ENCODE results near the gene SCN3A. TPM values are rescaled to one million over a fixed set of nuclear protein-coding genes. Genes with fewer than 3 reads are reported as not detected.

Gene SCN3A
- total and polyA plus RNA-seq, 2 of the 4 experiments (the other 2 are of a cell fraction), result 0.26 to 0.90 TPM

GRCh38 chr2:165219481-165219880, 15.6 kb upstream of the SCN3A start:
- H2BK120ac ChIP-seq (ENCODE audit: low read depth, low read length), result no peak overlapping the region
- no peaks in the 10 kb centered on the region for H3K9me3 ChIP-seq (ENCODE audit: control insufficient read depth, insufficient read depth, low read length)
- no peaks in the 10 kb centered on the region for H3K36me3 ChIP-seq (ENCODE audit: control insufficient read depth, insufficient read depth, low read length)
- CTCF ChIA-PET, result interaction anchor here (0.6 to 1.8 kb wide), 2 partner anchors 16 to 880 kb away, joined by 4 to 8 read pairs; partner anchors contain the start of gene SCN3A
- peak overlapping the region; percentile 23 for H2AFZ ChIP-seq (replicated peaks; ENCODE audit: low read length, poor library complexity)
- no peaks in the 10 kb centered on the region for H4K20me1 ChIP-seq (ENCODE audit: insufficient read depth, low read length)
- no peak overlapping the region for H3K14ac ChIP-seq (replicated peaks; ENCODE audit: low read depth, low read length)
- H2AK5ac ChIP-seq (ENCODE audit: low read depth, low read length), result no peak overlapping the region
- POLR2A ChIA-PET (ENCODE audit: unreplicated experiment), result no interaction called here
- H2AK9ac ChIP-seq (replicated peaks; ENCODE audit: low read depth, low read length, poor library complexity), result no peak overlapping the region
- no peak overlapping the region for H3K4me3 ChIP-seq (ENCODE audit: insufficient read depth, low read depth, low read length)
- no peak overlapping the region for H2BK15ac ChIP-seq (ENCODE audit: low read depth, low read length)
- ATAC-seq (ENCODE audit: low read depth) (no peak), DNase-seq (no peak)
- no peak overlapping the region for H4K5ac ChIP-seq (ENCODE audit: low read depth, low read length)
- H3K79me1 ChIP-seq (ENCODE audit: low read depth in 1 of 2, low read length in 2 of 2), result no peaks in the 10 kb centered on the region
- no peak overlapping the region for H4K8ac ChIP-seq (ENCODE audit: low read depth in 2 of 2, low read length in 2 of 2)
- BruUV-seq (replicated peaks), result no TSS peak
- TF ChIP-seq POLR2A (IDR thresholded peaks at IDR 0.05; ENCODE audit: low read depth, low read length), result no peak
- TF ChIP-seq RFX5 (IDR thresholded peaks at IDR 0.05; ENCODE audit: low read depth, low read length), result no peak
- TF ChIP-seq RAD21 (IDR thresholded peaks at IDR 0.05; ENCODE audit: low read length), result no peak
- TF ChIP-seq, protein P1, sequence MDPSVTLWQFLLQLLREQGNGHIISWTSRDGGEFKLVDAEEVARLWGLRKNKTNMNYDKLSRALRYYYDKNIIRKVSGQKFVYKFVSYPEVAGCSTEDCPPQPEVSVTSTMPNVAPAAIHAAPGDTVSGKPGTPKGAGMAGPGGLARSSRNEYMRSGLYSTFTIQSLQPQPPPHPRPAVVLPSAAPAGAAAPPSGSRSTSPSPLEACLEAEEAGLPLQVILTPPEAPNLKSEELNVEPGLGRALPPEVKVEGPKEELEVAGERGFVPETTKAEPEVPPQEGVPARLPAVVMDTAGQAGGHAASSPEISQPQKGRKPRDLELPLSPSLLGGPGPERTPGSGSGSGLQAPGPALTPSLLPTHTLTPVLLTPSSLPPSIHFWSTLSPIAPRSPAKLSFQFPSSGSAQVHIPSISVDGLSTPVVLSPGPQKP (IDR thresholded peaks at IDR 0.05; ENCODE audit: borderline replicate concordance, low read depth, low read length), result no peak
- TF ChIP-seq MAFK (IDR thresholded peaks at IDR 0.05; ENCODE audit: low read depth, low read length), result no peak
- no peak overlapping the region for H3K18ac ChIP-seq (ENCODE audit: low read depth, low read length)
- no peak overlapping the region for H3K9ac ChIP-seq (ENCODE audit: low read depth, low read length)
- no peak overlapping the region for H2BK20ac ChIP-seq (ENCODE audit: low read depth, low read length)
- no peaks in the 10 kb centered on the region for H3K9me1 ChIP-seq (ENCODE audit: insufficient read depth, low read length)
- no peak overlapping the region for H3K4me2 ChIP-seq (ENCODE audit: low read depth, low read length)
- H3K23ac ChIP-seq (ENCODE audit: low read depth, low read length), result no peak overlapping the region
- no peak overlapping the region for H3K27ac ChIP-seq (ENCODE audit: insufficient read depth, low read length)
- H3K56ac ChIP-seq (ENCODE audit: extremely low read depth, insufficient read depth, low read length), result no peak overlapping the region
- no peak overlapping the region for H4K91ac ChIP-seq (ENCODE audit: insufficient read depth, low read depth, low read length)
- no peaks in the 10 kb centered on the region for H3K27me3 ChIP-seq (ENCODE audit: control insufficient read depth, insufficient read depth, low read length)
- intact Hi-C loops (cut with micrococcal nuclease), result no loop called here
- no peaks in the 10 kb centered on the region for H3K4me1 ChIP-seq (ENCODE audit: control insufficient read depth, insufficient read depth, low read length)
- no peak overlapping the region for H2BK5ac ChIP-seq (ENCODE audit: low read depth, low read length, poor library complexity, severe bottlenecking)
- no peak overlapping the region for H3K4ac ChIP-seq (ENCODE audit: low read depth, low read length)
- WGBS, 2 experiments (ENCODE audit: extremely low coverage in 2 of 2, insufficient read length in 1 of 2), result no CpG with 5 or more reads among the region's 3 CpGs
- in situ Hi-C loops (cut with MboI; ENCODE audit: low sequenced_read_pairs), result no loop called here
- dilution Hi-C loops (cut with HindIII; ENCODE audit: low sequenced_read_pairs, unreplicated experiment), result no loop called here

Measured in IMR-90 (cell line).